ENCODE measurements around the gene C3orf20.

Gene C3orf20

GRCh38 chr3:14674841-14675240, at the start of gene C3orf20:
TSS of gene C3orf20 (plus strand) at chr3:14675141. CDS start at chr3:14682714, 7,573 bp downstream.
- no peak for DNase-seq (ENCODE audit: low read depth)

DNA sequence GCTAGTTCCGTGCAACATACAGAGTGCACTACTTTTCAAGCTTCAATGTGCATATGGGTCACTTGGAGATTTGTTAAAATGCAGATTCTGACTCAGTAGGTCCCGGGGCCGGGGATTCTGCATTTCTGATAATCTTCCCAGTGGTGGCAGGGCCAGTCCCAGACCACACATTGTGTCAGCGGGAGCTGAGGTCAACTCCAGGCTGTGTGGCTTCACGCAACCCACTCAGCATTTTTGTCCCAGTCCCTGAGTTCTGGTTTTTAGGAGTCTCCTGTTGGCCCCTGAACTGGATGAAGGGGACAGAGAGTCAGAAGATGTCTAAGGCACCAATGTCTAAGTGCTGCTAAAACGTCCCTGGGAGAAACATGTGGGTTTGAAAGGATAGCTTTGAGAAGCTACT, 49.5 kb upstream of the C3orf20 start:
- no peak for DNase-seq (ENCODE audit: low read depth)

DNA sequence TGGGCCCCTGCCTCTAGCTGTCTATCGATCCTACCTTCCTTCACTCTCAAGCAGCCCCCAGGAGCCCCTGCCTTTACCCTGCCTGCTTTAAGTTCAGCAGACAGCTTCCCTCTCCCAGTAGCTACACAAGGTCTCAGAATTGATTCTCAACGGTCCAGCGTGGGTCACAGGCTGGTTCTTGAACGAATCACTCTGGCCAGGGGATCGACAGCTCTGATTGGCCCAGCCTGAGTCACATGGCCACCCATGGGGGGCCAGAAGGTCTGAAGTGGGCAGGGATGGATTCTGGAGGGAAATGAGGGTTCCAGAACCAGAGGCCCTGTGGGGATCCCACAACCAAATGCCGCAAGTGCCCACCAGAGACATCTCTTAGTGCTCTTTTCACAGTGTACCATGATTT, 47.1 kb upstream of the C3orf20 start:
- DNase-seq (ENCODE audit: low read depth), result no peak

DNA sequence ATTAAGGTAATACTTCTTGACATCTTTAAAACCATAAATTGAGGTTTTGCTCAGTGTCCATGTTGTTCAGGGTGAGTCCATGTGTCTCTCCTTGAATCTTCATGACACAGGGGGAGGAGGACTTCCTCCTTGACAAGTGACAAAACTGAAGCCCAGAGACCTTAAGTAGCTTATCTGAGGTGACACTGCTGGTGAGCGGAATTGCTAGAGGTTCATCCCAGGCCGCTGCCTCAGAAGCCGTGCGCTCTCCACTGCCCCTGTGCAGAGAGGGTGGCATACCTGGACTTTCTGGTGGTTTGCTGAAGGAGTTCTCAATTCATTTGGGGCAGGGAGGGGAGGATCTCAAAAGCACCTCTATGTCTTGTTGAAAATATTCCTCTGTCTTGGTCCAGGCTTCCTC, 46.5 kb upstream of the C3orf20 start:
- no peak for DNase-seq (ENCODE audit: low read depth)

DNA sequence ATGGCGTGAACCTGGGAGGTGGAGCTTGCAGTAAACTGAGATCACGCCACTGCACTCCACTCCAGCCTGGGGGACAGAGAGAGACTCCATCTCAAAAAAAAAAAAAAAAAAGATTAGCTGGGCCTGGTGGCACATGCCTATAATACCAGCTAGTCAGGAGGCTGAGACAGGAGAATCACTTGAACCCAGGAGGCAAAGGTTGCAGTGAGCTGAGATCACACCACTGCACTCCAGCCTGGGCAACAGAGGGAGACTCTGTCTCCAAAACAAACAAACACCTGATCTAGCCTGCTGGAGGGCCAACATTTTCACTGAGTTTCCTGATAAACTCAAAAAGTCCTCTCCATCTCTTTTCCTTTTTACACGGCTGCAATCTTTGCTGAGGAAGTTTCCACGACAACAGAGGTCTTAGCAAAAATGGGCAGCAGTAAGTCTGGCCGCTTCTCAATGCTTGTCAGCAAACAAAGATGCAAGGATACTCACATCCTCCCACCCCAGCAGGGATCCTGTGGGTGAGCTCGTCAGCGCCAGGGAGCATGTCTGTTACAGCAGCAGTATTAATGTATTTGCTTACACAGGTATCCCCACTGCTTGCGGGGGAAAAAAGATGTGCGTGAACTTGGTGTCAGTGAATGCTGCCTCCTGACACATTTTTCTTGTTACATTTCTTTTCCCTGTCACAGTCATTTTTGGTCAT, 44.4 kb upstream of the C3orf20 start:
- no peak for DNase-seq (ENCODE audit: low read depth)

GRCh38 chr3:14631101-14631497, 43.8 kb upstream of the C3orf20 start:
- DNase-seq (ENCODE audit: low read depth), result no peak

GRCh38 chr3:14631687-14632441, 43.1 kb upstream of the C3orf20 start:
- no peak for DNase-seq (ENCODE audit: low read depth)

- DNase-seq (ENCODE audit: low read depth), result no peak
Observed at GRCh38 chr3:14632442-14632930, 42.5 kb upstream of the C3orf20 start.

DNA sequence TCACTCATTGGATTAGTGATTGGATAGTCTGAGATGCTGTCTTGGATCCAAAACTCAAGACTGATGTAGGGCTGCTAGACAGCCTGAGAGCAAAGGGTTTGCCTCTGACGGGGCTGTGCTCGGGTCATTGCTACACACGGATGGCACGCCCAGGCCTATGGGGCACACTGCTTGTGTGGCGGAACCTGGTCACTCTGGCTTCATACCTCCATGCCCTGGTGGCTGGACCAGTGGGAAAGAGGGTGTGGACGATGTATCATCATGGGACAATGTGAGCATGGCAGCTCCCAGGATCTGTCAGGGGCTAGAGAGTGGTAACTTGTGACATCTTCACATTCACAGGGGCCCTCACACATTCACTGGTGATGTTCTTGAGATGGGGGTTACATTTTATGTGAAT, 41.5 kb upstream of the C3orf20 start:
- DNase-seq (ENCODE audit: low read depth), result no peak

- DNase-seq (ENCODE audit: low read depth), result peak; percentile 14
Observed at GRCh38 chr3:14633819-14634424, 41.0 kb upstream of the C3orf20 start.

DNA sequence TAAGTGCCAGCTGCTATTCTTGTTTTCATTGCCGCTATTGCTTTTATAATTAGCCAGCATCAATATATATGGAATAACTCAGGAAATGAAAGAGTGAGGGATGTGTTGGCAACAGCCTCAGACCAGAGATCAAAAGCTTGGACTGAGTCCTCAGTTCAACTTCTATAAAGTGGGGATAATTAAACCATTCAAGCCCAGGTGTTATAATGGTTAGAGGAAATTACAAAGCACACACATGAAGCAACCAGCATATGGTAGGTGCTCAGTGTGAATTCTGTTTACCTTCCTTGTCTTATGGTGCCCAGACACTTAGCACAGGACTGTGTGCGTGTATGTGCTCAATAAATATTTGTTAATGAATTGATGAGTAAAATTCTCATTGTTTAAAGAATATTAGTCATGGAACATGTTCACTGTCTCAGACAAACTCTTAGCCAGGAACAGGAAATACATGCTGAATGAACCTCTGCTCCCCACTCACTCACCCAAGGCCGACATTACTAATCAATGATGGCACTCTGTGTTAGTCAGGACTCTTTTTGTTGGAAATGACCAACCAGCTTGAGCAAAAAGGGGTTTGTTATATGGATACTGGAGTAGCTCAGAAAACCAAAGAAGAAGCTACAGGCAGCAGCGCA, 40.1 kb upstream of the C3orf20 start:
- no peak for DNase-seq (ENCODE audit: low read depth)

- no peak for DNase-seq (ENCODE audit: low read depth)
Observed at GRCh38 chr3:14636496-14637087, 38.3 kb upstream of the C3orf20 start.

DNA sequence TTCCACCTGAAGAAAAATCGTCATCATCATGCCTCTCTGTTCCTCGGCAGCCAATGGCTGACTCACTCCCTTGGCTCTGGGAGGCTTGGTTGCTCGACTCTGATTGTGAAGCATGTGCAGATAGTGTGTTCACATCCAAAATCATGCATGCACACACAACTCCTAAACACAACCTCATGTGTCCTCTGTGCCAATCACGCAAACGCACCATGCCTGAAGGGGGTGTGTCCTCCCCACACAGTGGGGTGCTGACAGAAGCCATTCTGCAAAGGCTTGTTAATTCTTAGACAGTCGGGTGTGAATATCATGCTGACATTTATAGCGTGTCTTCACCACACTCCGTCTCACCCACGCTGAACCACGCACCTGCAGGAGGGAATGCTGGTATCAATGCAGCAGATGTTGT, 34.8 kb upstream of the C3orf20 start:
- no peak for DNase-seq (ENCODE audit: low read depth)

DNA sequence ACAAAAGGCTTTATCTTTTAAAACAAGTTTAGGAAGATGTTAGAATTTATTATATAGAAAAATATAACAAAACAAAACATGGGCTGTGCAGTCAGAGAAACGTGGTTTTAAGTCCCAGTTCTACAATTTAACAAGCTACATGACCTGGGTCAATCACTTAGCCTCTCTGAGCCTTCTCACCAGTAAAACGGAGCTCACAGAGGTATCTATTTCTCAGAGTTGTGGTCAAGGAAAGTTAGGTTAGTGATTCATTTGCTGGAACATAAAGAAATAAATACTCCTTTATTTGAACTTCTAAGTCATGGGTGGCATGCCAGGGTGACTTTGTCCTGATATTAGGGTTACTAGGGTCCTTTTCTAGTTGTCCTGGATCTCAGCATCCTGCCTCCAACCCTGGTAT, 34.2 kb upstream of the C3orf20 start:
- DNase-seq (ENCODE audit: low read depth), result no peak

DNA sequence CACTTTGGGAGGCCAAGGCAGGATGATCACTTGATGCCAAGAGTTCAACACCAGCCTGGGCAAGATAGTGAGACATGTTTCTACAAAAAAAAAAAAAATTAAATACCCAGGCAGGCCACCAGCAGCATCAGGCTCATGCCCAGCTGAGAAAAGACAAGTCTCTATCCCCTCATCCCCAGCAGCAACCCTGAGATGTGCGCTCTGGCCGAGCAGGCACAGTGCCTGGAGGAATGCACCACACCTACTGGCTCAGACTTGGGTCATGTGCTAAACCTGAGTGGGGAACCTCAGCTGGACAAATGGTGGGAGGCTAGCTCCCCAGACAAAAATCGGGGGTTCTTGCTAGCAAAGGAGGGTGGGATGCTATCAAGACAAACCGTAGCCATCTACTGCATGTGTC, 33.6 kb upstream of the C3orf20 start:
- no peak for DNase-seq (ENCODE audit: low read depth)

- no peak for DNase-seq (ENCODE audit: low read depth)
Observed at GRCh38 chr3:14645453-14645852, 29.5 kb upstream of the C3orf20 start.

DNA sequence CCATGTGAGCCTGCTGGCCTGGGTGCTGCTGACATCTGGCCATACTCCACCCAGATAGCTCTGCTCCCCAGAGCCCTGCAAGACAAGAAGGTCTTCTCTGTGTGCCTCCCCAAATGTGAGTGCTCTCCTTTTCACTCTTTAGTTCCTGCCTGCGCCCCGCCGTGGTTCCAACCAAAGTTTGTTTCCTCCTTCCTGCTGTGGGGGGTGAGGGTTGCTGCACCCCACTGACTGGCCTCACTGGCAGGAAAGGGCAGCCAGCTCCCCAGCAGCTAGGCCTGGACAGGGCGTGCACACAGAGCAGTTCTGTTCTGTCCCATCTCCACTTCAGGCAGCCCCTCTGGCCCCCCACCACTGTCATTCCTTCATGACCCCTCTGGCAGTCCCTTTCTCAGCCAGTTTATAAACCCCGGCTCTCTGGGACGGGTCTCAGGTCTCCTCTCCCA, 28.8 kb upstream of the C3orf20 start:
- DNase-seq (ENCODE audit: low read depth), result no peak

DNA sequence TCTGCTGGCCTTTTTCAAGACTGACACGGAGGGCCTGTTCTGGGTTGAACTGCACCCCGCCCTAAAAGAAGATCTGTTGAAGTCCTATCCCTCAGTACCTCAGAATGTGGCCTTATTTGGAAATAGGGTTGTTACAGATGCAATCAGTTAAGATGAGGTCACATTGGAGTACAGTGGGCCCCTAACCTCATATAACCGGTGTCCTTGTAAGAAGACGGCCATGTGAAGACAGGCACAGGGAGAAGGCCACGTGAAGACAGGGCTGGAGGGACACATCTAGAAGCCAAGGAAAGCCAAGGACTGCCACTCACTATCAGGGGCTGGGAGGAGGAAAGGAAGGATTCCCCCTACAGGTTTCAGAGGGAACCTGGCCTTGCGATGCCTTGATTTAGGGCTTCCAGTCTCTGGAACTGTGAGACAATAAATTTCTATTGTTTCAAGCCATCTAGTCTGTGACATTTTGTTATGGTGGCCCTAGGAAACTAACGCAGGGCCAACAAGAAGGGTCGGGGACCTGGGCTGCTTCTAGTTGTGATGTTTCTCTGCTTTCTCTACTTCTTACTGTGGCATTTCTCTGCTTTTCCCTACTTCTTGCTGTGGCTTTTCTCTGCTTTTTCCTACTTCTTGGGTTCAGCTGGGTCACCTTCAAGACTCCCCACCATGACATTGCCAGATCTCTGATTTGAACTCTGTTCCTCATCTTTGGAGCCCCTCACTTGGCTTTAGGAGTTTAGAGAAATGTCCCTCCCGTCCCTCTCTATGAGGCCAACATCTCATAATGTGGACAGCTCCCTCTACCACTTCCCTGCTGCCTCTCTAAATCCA, 28.1 kb upstream of the C3orf20 start:
- DNase-seq (ENCODE audit: low read depth), result no peak

- no peak for DNase-seq (ENCODE audit: low read depth)
Observed at GRCh38 chr3:14647976-14648955, 26.7 kb upstream of the C3orf20 start.

DNA sequence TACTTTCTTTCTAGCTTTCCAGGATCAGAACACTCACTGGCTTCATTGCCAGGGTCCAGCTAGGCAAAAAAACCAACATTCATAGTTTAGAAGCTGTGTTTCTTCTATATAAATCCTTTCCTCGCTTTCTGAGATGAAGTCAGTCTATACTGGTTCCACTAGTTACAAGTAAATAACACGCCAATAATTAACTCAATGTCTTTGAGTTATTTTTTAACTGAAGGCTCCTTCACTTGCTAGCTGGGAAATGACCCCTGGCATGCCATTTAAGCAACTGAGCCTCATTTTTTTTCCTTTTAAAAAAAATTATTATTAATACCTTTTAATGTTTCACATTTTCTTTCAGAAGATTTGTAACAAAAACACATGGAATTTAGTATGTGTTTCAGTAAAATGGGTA, 25.5 kb upstream of the C3orf20 start:
- DNase-seq (ENCODE audit: low read depth), result no peak

Data from stimulated activated CD8-positive, alpha-beta memory T cell treated with anti-CD3 and anti-CD28 coated beads, Interleukin-4, amount 100 ng/mL, for 24 hours (primary cell).